A673 (cell line): ENCODE measurements around the gene ZNF513.

Experiments used
- CTCF ChIP-seq: fragments of 300-800, 200-600 bp; sonication (generic); conservative IDR thresholded peaks from 2 replicates; pipeline ENCODE4 v1.5.1; 2017; ENCODE audit warnings: low read depth, mild to moderate bottlenecking, antibody characterized with exemption, low read length, moderate library complexity, mixed read lengths
- EZH2 ChIP-seq: fragments of 200-600 bp; sonication (generic); IDR thresholded peaks from 2 replicates; pipeline ENCODE4 v1.6.1; 2017; ENCODE audit warnings: borderline replicate concordance, low read depth, mild to moderate bottlenecking, mixed read lengths, antibody characterized with exemption, low read length; ENCODE audit not compliant: poor library complexity, severe bottlenecking

GRCh38 chr2:27427863-27428212 is 47.3 kb upstream of the ZNF513 start:
- TF ChIP-seq CTCF: no peak
- TF ChIP-seq EZH2: no peak
